ENCODE results near the gene KRTAP5-4.
"Not testable (repeated sequence)": the region's sequence is repeated elsewhere in the genome, so short reads cannot be mapped to it uniquely, and the experiment has no call there.

The KRTAP5-4 gene

GRCh38 chr11:1652771-1653540 lies 31.0 kb upstream of the KRTAP5-4 start:
- DNase-seq (ENCODE audit: low read depth) = no peak

- DNase-seq (ENCODE audit: low read depth) = no peak
Observed at GRCh38 chr11:1652442-1652770, 30.5 kb upstream of the KRTAP5-4 start.

GRCh38 chr11:1652026-1652425 lies 30.1 kb upstream of the KRTAP5-4 start:
- no peak for DNase-seq (ENCODE audit: low read depth)

GRCh38 chr11:1651411-1651980 lies 29.6 kb upstream of the KRTAP5-4 start:
- DNase-seq (ENCODE audit: low read depth) = no peak

- no peak for DNase-seq (ENCODE audit: low read depth)
Observed at GRCh38 chr11:1650918-1651262, 29.0 kb upstream of the KRTAP5-4 start.

GRCh38 chr11:1650034-1650917 lies 28.3 kb upstream of the KRTAP5-4 start:
- DNase-seq (ENCODE audit: low read depth) = no peak

GRCh38 chr11:1648653-1649420 lies 26.9 kb upstream of the KRTAP5-4 start:
- DNase-seq (ENCODE audit: low read depth) = no peak

- no peak for DNase-seq (ENCODE audit: low read depth)
Observed at GRCh38 chr11:1647901-1648652, 26.1 kb upstream of the KRTAP5-4 start.

- not testable (repeated sequence) for DNase-seq (ENCODE audit: low read depth)
Observed at GRCh38 chr11:1646540-1646939, 24.6 kb upstream of the KRTAP5-4 start.

GRCh38 chr11:1645357-1645821 lies 23.5 kb upstream of the KRTAP5-4 start:
- DNase-seq (ENCODE audit: low read depth) = no peak

GRCh38 chr11:1644601-1645356 lies 22.8 kb upstream of the KRTAP5-4 start:
- no peak for DNase-seq (ENCODE audit: low read depth)

GRCh38 chr11:1643146-1643690 lies 21.3 kb upstream of the KRTAP5-4 start:
- no peak for DNase-seq (ENCODE audit: low read depth)

GRCh38 chr11:1642288-1643145 lies 20.6 kb upstream of the KRTAP5-4 start:
- no peak for DNase-seq (ENCODE audit: low read depth)

GRCh38 chr11:1641096-1641495 lies 19.2 kb upstream of the KRTAP5-4 start:
- DNase-seq (ENCODE audit: low read depth) = no peak

- DNase-seq (ENCODE audit: low read depth) = no peak
Observed at GRCh38 chr11:1640076-1640946, 18.4 kb upstream of the KRTAP5-4 start.

GRCh38 chr11:1639666-1640065 lies 17.7 kb upstream of the KRTAP5-4 start:
- no peak for DNase-seq (ENCODE audit: low read depth)

- no peak for DNase-seq (ENCODE audit: low read depth)
Observed at GRCh38 chr11:1639102-1639620, 17.2 kb upstream of the KRTAP5-4 start.

GRCh38 chr11:1638344-1638743 lies 16.4 kb upstream of the KRTAP5-4 start:
- no peak for DNase-seq (ENCODE audit: low read depth)
